Astrocyte of the cerebellum (primary cell): ENCODE measurements around the gene NPBWR2.
"Not testable (repeated sequence)": the region's sequence is repeated elsewhere in the genome, so short reads cannot be mapped to it uniquely, and the experiment has no call there.

ENCODE experiments used
- DNase-seq: peaks from one replicate; pipeline ENCODE4 v3.0.0-alpha.2; 2011; ENCODE audit warnings: low read depth
- H3K4me3 ChIP-seq: 2 replicates; pipeline ENCODE4 v1.5.1; 2011; ENCODE audit warnings: mild to moderate bottlenecking, low read depth, low read length, moderate library complexity
- CTCF ChIP-seq: IDR thresholded peaks from 2 replicates; pipeline ENCODE4 v1.5.1; 2012; ENCODE audit warnings: low read length, low read depth, moderate library complexity, mild to moderate bottlenecking; ENCODE audit errors: missing control alignments
- in situ Hi-C: cut with HindIII; loops from 2 replicates; pipeline ENCODE4 v1.10.0; 2017; ENCODE audit warnings: low sequenced_read_pairs

The NPBWR2 gene

DNA sequence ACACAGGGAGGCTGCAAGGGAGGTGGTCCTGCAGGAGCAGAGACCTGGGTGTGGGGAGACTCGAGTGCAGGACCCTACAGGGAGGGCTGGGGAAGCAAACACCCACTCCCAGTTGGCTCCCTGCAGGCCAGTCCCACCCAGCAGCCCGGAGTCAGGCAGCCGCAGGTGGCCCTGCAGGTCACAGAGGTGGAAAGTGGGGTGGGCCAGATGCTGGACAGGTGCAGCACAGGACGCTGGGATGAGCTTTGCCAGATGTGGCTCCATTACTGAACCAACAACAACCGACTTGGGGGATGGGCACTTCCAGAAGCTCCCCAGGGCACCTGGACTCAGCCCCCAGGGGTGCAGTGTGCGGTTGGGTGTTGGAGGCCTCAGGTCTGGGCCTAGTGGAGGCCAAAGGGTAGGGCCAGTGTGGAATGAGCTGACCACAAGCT, 30.2 kb upstream of the NPBWR2 start:
- no peak overlapping the region for H3K4me3 ChIP-seq
- TF ChIP-seq CTCF = no peak
- in situ Hi-C loops = no loop called here
- no peak for DNase-seq

GRCh38 chr20:64136004-64136710, 28.8 kb upstream of the NPBWR2 start:
- no peak overlapping the region for H3K4me3 ChIP-seq
- in situ Hi-C loops = no loop called here
- TF ChIP-seq CTCF = no peak
- no peak for DNase-seq

DNA sequence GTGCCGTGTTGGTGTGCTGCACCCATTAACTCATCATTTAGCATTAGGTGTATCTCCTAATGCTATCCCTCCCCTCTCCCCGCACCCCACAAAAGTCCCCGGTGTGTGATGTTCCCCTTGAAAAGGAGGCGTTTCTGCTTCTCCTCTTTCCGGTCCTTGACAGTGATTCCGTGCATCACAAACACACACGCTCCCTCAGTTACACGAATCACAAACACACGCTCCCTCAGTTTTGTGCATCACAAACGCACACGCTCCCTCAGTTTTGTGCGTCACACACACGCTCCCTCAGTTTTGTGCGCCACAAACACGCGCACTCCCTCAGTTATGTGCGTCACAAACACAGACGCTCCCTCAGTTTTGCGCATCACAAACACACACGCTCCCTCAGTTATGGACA, 27.4 kb upstream of the NPBWR2 start:
- H3K4me3 ChIP-seq, in situ Hi-C loops, DNase-seq: not testable (repeated sequence)

GRCh38 chr20:64133951-64134407, 26.6 kb upstream of the NPBWR2 start:
- DNase-seq = no peak
- no peak overlapping the region for H3K4me3 ChIP-seq
- no peak for TF ChIP-seq CTCF
- in situ Hi-C loops = no loop called here

DNA sequence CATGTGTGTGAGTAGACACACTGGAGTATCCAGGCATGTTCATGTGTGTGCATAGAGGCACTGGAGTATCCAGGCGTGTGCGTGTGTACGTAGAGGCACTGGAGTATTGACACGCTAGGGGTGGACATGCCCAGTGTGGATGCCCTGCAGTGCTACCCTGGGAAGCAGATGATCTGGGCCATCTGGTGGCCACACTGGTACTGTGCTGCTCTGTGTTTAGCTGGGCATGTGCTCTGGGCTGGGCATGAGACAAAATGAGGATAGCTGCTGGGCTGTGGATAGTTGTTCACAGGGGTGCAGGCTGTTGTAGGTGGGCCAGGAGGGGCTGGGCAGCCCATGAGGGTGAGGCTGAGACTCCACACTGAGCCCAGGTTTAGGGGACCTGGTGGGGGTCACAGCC, 24.0 kb upstream of the NPBWR2 start:
- in situ Hi-C loops = no loop called here
- no peak for DNase-seq
- no peak overlapping the region for H3K4me3 ChIP-seq
- TF ChIP-seq CTCF = no peak

DNA sequence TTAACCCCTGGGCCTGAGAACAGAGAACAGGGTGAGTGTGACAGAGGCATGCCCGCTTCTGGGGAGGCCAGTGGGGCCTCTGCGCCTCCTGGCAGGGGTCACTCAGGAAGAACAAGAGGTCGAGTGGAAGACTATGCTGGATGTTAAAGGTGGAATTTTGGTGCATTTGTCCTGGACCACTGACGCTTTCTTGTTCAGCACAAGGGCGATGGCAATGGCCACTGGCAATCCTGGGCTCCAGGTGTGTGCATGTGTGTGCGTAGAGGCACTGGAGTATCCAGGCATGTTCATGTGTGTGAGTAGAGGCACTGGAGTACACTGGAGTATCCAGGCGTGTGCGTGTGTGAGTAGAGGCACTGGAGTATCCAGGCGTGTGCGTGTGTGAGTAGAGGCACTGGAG, 23.5 kb upstream of the NPBWR2 start:
- TF ChIP-seq CTCF = no peak
- in situ Hi-C loops = no loop called here
- DNase-seq = no peak
- H3K4me3 ChIP-seq = no peak overlapping the region

- no peak for TF ChIP-seq CTCF
- in situ Hi-C loops = no loop called here
- H3K4me3 ChIP-seq = no peak overlapping the region
- no peak for DNase-seq
Measured at GRCh38 chr20:64130271-64130670, 22.9 kb upstream of the NPBWR2 start.
